GM18511 (cell line): ENCODE results near the gene POLA1.
A peak's percentile ranks its signal among the peaks of the same experiment; 100 is the strongest.

ENCODE experiments used
- ATAC-seq: cut with Tn5 transposase; IDR thresholded peaks from one replicate; pipeline ENCODE4 v1.9.1; 2021; ENCODE audit warnings: mild to moderate bottlenecking, moderate library complexity; ENCODE audit not compliant: unreplicated experiment

The POLA1 gene

DNA sequence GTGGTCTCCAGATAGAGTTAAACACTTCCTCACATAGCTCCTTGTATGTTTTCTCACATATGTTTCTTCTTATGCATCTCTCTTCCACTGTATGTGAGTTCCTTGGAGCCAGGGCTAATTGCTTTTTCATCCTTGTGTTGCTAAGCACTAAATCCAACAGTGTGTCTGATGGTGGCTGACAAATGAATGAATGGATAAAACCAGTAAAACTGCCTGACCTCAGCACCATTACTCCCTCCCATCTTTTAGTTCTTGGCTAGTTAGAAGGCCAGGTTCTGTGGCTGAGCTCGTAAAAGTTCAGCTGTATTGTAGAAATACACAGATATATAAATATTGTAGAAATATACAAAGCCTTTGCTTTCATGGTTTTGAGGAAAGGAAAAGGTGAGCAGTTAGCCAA lies 271.7 kb downstream of the POLA1 start:
- ATAC-seq, result no peak

DNA sequence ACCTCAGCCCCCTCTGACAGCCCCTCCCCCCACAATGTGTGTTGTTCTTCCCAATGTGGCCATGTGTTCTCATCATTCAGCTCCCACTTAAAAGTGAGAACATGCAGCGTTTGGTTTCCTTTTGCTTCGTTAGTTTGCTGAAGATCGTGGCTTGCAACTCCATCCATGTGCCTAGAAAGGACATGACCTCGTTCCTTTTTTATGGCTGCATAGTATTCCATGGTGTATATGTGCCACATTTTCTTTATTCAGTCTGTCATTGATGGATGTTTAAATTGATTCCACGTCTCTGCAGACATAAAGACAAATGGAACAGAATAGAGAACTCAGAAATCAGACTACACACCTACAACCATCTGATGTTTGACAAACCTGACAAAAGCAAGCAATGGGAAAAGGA lies 276.1 kb downstream of the POLA1 start:
- no peak for ATAC-seq

DNA sequence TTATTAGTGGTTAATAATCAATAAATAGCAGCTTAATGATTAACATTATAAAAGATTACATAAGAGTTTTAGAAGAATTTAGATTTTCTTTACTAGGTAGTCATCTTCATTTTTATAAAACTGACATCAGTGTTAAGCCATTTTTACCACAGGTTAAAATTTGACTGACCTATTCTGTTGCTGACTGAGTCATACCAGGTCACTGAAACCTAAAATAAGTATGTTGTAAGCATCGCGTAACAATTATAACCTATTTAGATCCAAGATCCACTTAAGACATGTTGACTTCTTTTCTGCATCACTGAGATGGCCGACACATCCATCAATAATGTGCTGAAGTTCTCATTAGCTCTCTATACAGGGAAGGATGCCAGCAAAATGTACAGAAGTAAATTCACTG lies 285.4 kb downstream of the POLA1 start:
- peak; percentile 50 for ATAC-seq

GRCh38 chrX:24981030-24981429 lies 287.3 kb downstream of the POLA1 start:
- ATAC-seq, result no peak

DNA sequence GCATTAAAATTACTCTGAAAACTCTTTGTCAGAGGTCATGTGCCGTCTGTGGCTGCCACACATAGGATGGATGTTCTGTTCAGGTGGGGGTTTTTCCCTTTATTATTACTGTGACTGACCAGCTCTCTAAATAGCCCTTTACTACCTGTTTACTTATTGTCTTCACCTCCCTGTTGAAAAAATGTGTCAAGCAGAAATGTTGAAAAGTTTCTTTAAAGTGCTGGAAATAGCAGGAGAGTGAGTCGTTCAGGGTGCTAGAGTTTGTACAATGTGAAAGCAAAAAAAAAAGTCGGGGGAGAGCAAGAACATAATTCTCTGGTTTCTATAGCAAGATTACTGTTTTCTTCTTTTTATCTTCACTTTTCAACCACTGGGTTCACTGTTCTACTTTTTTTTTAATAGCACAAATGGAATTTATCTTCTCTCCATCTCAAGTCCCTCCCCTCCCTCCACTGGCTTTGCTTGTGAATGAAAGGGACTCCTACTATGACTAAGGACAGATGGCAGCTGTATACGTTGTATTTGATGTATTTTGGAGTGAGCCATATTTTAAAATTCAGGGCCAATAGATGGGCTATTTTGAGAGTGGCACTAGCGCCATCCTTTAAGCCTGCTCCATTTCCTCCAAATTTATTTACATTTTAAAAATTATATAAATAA lies 288.7 kb downstream of the POLA1 start:
- no peak for ATAC-seq

DNA sequence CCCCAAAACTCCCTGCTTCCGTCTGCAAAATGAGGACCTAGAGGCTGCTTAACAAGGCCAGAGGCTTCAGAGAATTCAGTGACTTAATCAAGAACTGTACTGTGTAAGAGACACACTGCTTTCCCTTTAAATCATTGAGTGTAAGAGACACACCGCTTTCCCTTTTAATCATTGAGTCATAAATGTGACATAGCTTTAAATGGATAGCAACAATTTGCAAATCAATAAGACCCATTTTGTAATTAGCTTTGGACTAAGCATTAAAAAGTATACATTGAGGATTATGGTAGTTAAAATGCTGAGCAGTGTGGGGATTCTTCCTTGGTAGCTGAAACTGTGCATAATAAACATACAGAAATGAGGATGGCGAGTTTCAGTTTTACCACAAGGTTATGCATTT lies 290.2 kb downstream of the POLA1 start:
- no peak for ATAC-seq

GRCh38 chrX:24985120-24985519 lies 291.4 kb downstream of the POLA1 start:
- ATAC-seq, result no peak

DNA sequence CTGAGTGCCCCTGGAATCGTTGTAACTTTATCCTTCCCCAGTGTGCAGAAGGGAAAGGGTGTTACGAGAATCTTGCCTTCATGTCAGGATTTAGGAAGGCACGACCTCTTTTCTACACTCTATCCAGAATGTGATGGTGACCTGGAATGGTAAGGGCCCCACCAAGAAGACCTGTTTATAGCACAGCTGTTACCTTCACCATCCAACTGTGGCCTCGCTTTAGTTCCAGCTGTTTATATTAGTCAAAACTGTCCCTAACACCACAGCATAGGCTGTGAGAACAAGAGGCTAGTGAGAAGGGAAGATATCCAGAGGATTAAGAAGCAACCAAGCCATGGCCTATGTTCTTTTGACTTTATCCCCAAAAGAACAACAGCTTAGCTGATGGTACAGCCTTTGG lies 294.0 kb downstream of the POLA1 start:
- ATAC-seq, result no peak

GRCh38 chrX:24988314-24988713 lies 294.6 kb downstream of the POLA1 start:
- ATAC-seq, result no peak

DNA sequence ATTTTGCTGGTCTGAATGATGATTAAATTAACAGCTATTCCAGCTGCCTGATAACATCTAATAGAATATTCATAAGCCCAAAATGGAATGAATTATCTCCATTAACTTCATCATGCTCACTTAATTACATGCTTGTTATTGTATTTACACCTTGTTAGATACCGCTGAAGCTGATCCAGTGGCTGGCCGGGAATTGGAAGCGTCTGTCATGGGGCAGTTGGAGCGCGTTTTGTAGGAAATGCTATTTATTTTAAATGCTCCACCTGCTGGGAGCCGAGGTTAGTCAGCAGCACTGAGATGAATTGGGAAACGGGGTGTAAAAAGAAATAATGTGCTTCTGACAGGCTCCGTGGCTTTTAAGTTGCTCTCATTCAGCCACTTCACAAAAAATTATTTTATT lies 296.8 kb downstream of the POLA1 start:
- ATAC-seq, result no peak

DNA sequence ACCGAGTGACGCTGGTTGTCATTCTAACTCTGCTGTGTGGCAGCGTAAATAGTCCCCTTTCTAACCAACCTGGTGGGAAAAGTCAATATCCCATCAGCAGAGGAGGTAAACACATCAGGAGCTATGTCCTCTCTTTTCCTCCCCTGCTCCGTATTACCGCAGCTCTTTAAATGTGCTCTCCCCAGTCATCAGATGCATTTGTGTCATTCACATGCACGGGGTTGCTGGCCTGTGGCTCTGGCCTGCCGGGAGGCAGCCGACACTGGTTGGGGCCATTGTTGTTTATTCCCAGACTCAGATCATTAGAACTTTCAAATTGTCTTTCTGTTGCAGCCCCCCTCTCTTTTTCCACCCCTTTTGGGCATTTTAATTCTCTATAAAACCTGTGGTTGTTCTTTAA lies 300.2 kb downstream of the POLA1 start:
- no peak for ATAC-seq

DNA sequence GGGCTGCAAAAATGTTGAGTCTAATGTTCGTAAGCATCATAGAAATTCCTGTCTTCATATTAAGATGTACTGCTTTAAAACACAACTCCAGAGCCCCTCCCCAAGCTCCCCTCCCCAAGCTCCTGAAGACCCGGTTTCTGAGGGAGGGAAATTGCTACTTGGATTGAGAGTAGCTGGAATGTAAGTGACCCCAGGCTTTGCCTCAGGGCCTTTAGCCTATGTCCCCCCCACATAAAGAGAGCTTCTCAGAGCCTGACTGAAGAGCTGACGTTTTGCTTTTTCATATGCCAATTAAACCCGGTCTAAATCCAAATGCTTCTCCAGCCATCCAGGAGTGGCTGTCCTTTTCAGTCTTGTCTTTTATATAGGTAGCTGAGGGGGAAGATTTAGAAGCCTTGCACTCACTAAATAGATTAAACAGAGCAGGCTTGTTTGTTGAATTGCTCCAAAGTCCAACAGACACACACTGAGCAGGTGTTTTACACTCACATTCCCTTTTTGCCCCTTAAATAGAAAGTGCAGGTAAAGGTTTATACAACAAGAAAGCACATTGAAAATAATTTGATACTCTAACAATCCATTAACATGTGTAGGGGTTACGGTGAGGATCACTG lies 302.5 kb downstream of the POLA1 start:
- ATAC-seq, result no peak

DNA sequence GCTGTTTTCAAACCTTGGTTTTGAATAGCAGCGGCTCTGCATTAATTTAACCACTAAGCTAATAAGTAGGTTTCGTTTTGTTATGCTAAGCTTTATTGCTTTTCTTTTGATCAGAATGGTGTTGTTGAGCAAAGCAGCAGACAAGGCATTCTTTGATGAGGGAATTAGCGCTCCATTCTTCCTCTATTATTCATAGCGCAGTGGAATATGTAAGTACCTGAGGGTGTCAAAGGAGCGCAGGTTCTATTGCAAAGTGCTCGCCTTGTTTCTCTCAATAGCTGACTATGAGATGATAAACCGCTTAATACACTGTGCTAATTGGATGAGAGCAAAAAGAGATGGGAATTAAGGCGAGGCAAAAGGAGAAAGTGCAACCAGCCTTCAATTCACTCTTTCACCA lies 305.8 kb downstream of the POLA1 start:
- ATAC-seq, result no peak

DNA sequence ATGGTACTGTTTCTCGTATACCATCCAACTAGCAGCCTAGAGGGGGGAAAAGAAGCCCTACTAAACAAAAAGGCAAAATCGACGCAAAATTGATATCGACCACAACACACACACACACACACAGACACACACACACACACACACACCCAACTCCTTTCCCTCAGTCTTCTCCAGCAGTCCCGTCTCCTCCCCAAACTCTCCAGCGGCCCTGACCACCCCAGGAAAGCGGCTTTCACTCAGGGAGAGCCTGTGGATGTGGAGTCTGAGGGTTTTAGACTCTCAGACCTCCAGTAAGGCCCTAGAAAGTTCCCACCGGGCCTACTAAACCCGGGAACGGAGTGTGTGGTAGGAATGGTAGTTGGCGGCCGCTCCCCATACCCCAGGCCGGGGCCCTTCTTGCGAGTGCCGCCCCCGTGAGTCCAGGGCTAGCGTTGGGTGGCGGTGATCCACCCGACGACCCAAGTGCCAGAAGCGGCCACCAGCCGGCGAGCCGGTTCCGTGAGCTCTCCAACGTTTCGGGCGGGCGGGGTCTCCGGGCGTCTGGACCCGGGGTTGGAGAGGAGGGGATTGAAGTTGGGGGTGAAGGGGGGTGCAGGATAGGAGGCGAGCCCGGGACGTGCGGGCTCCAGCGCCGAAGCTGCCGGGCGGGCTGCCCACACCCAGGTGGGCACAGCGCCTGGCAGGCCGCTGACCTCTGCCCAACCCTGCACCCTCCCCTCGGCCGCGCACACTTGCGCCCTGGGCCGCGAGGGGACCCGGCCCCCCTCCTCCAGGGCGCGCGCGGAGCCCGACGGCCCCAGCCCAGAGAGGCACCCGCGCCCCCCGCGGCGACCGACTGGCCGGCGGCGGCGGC lies 308.3 kb downstream of the POLA1 start:
- ATAC-seq, result no peak

- ATAC-seq, result no peak
These were observed 308.9 kb downstream of the POLA1 start for GRCh38 chrX:25002661-25003020.

GRCh38 chrX:25003066-25003849 lies 309.5 kb downstream of the POLA1 start:
- ATAC-seq, result no peak

DNA sequence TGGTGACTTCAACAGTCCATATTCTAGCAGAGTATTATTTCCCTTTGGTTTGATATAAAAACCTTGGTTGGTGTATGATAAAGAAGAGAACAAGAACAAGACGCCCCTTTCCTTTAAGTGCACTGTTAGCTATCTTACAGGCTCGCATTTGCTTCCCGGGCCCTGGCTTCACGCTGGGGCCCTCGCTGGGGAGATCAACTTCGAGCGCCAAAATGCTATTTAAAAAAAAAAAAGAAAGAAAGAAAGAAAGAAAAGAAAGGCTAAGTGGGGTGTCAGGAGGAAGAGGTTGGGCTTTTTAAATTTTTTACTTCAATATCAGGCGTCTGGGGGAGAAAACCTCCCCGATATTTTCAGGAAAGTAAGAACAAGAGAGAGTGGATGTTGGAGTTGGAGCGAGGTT lies 310.3 kb downstream of the POLA1 start:
- no peak for ATAC-seq

- ATAC-seq, result no peak
These were observed 310.8 kb downstream of the POLA1 start for GRCh38 chrX:25004485-25005032.

DNA sequence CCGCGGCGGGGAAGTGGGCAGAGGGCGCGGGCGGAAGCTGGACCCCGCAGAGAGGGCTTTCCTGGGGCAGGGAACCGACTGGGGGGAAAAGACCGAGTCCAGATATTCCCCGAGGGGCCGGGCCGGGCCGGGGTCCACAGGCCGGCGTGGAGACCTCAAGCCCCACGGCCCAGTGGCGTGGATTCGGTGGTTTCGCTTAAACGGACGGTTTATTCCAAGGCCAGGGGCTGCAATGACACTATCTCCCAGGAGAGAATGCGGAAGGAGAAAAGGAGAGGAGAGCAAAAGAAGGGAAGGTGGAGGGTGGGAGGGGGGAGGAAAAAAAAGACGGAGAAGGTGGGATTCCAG lies 311.3 kb downstream of the POLA1 start:
- ATAC-seq, result no peak

GRCh38 chrX:25005382-25006185 lies 311.9 kb downstream of the POLA1 start:
- no peak for ATAC-seq
